Measurements from ENCODE around the gene OR56A1. TPM values are rescaled to one million over a fixed set of nuclear protein-coding genes. Genes with fewer than 3 reads are reported as not detected.

OR56A1 gene
- total RNA-seq (2022; extraction: Qiagen RNA extraction), result not detected in 5 replicates

GRCh38 chr11:6030708-6031405 lies at the start of gene OR56A1:
Gene OR56A1 (minus strand): TSS chr11:6030758. CDS start chr11:6027692, 3,066 bp downstream.

DNA sequence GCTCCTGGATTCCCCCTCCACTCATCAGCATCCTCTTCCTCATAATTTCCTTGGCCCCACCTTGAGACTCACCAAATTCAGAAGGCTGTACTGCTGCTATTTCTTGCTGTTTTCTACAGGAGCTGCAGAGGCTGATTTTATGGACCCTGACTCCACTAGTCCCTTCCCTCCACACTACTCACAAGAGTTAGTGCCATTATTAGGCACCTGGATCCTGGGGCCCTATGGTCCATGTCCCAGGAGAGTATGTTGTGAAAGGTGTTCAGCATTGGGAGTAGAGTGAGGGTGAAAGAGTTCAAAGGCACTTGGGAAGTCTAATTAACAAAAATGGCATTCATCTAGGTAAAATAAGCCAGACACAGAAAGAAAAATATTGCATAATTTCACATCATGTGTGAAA lies 23.7 kb downstream of the OR56A1 start, which contains the start of gene OR56A4:
OR56A4 (minus strand) TSS at position 101 of the 400 bp plus-strand sequence. CDS start 3,954 bp downstream, outside the sequence.

DNA sequence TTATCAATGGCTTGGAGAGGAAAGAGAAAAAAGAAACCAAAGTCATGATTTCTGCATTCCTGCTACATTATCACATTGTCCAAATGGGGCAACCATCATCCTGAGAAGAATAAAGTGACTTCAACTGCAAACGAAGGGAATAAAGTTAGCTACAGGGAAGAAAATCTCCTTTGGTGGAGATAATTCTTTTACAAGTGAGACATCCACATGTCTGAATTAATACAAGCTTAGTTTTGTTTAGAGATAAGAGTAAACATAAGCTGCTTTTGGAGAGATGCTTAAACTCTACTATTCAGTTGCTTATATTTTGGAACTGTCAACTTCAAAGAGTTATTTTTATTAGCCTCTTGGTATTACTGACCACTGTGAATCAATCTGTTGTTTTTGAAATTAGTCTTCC lies 43.7 kb downstream of the OR56A1 start, which contains the start of gene OR52L1:
OR52L1 (minus strand) TSS at position 101 of the 400 bp plus-strand sequence; CDS start at position 46, 55 bp downstream.

Other genes with a start within 250 kb of the OR56A1 start
- gene OR52N5, start 247.4 kb downstream of the OR56A1 start, total RNA-seq (2022; extraction: Qiagen RNA extraction), result not detected in 5 replicates
- gene OR52N1, start 239.5 kb downstream of the OR56A1 start, total RNA-seq (2022; extraction: Qiagen RNA extraction), result not detected in 5 replicates
- not detected in 5 replicates for gene OR52N2, start 221.8 kb downstream of the OR56A1 start, total RNA-seq (2022; extraction: Qiagen RNA extraction)
- gene OR52E6, start 188.9 kb downstream of the OR56A1 start, total RNA-seq (2022; extraction: Qiagen RNA extraction), result not detected in 5 replicates
- gene OR52E8, start 173.1 kb downstream of the OR56A1 start, total RNA-seq (2022; extraction: Qiagen RNA extraction), result not detected in 5 replicates
- not detected in 5 replicates for gene OR52E4, start 150.1 kb downstream of the OR56A1 start, total RNA-seq (2022; extraction: Qiagen RNA extraction)
- not detected in 5 replicates for gene OR52E5, start 137.6 kb downstream of the OR56A1 start, total RNA-seq (2022; extraction: Qiagen RNA extraction)
- not detected in 5 replicates for gene OR56A3, start 88.5 kb downstream of the OR56A1 start, total RNA-seq (2022; extraction: Qiagen RNA extraction)
- not detected in 5 replicates for gene OR56A5, start 62.3 kb downstream of the OR56A1 start, total RNA-seq (2022; extraction: Qiagen RNA extraction)
- not detected in 5 replicates for gene OR52L1, start 43.8 kb downstream of the OR56A1 start, total RNA-seq (2022; extraction: Qiagen RNA extraction)
- gene OR56A4, start 23.8 kb downstream of the OR56A1 start, total RNA-seq (2022; extraction: Qiagen RNA extraction), result not detected in 5 replicates
- not detected in 5 replicates for gene OR56B4, start 76.9 kb upstream of the OR56A1 start, total RNA-seq (2022; extraction: Qiagen RNA extraction)
- not detected in 5 replicates for gene OR52B2, start 139.6 kb upstream of the OR56A1 start, total RNA-seq (2022; extraction: Qiagen RNA extraction)
- not detected in 5 replicates for gene OR52W1, start 168.5 kb upstream of the OR56A1 start, total RNA-seq (2022; extraction: Qiagen RNA extraction)
- gene C11orf42, start 174.8 kb upstream of the OR56A1 start, total RNA-seq (2022; extraction: Qiagen RNA extraction), result not detected in 5 replicates
- 14.6 to 20.3 TPM (median 16.2 TPM) in 5 replicates for gene FHIP1B, start 203.9 kb upstream of the OR56A1 start, total RNA-seq (2022; extraction: Qiagen RNA extraction)
- gene CNGA4, start 208.3 kb upstream of the OR56A1 start, total RNA-seq (2022; extraction: Qiagen RNA extraction), result 0.05 to 0.10 TPM (median 0.07 TPM) in 4 of 5 replicates, not detected in the other
- gene CCKBR, start 229.1 kb upstream of the OR56A1 start, total RNA-seq (2022; extraction: Qiagen RNA extraction), result not detected in 5 replicates